GM19099 (cell line): ENCODE results near the gene FOXC2.

Experiments
- POLR2A ChIP-seq: IDR thresholded peaks from 3 replicates; pipeline ENCODE4 v1.6.1; 2011; ENCODE audit warnings: low read depth; ENCODE audit not compliant: insufficient read length; ENCODE audit errors: extremely low read depth

The FOXC2 gene

GRCh38 chr16:86579268-86580062 is 12.8 kb downstream of the FOXC2 start:
- no peak for TF ChIP-seq POLR2A

GRCh38 chr16:86580063-86580790 is 13.6 kb downstream of the FOXC2 start:
- no peak for TF ChIP-seq POLR2A

- TF ChIP-seq POLR2A: no peak
Observed at GRCh38 chr16:86580791-86581170, 14.2 kb downstream of the FOXC2 start.

GRCh38 chr16:86581458-86581857 is 14.8 kb downstream of the FOXC2 start:
- no peak for TF ChIP-seq POLR2A

- no peak for TF ChIP-seq POLR2A
Observed at GRCh38 chr16:86584071-86584685, 17.5 kb downstream of the FOXC2 start.

- TF ChIP-seq POLR2A: no peak
Observed at GRCh38 chr16:86584726-86585721, 18.4 kb downstream of the FOXC2 start.

GRCh38 chr16:86585821-86586611 is 19.4 kb downstream of the FOXC2 start:
- TF ChIP-seq POLR2A: no peak

GRCh38 chr16:86587487-86587886 is 20.9 kb downstream of the FOXC2 start:
- TF ChIP-seq POLR2A: no peak

- no peak for TF ChIP-seq POLR2A
Observed at GRCh38 chr16:86590501-86591144, 24.0 kb downstream of the FOXC2 start.

GRCh38 chr16:86591270-86591669 is 24.6 kb downstream of the FOXC2 start:
- no peak for TF ChIP-seq POLR2A

GRCh38 chr16:86593913-86594620 is 27.4 kb downstream of the FOXC2 start:
- no peak for TF ChIP-seq POLR2A

- no peak for TF ChIP-seq POLR2A
Observed at GRCh38 chr16:86594721-86595120, 28.1 kb downstream of the FOXC2 start.
